Measurements from ENCODE around the gene CTBP2.

GRCh38 chr10:125095776-125096175, 64.6 kb downstream of the CTBP2 start:
- TF ChIP-seq CTCF (IDR thresholded peaks at IDR 0.05), result no peak
- no peak for TF ChIP-seq EZH2 (IDR thresholded peaks at IDR 0.05)

Data from neural progenitor cell (in vitro differentiated cells).